AG10803 (cell line): Measurements from ENCODE around the gene SREK1IP1.
A peak's percentile ranks its signal among the peaks of the same experiment; 100 is the strongest.
"Not testable (repeated sequence)": the region's sequence is repeated elsewhere in the genome, so short reads cannot be mapped to it uniquely, and the experiment has no call there.

Experiments used
- DNase-seq: peaks from one replicate; pipeline ENCODE4 v3.0.0; 2010; ENCODE audit warnings: low read depth
- H3K4me3 ChIP-seq: 2 replicates; pipeline ENCODE4 v1.5.1; 2011; ENCODE audit warnings: mild to moderate bottlenecking, low read length, control low read depth
- TF ChIP-seq, protein P1 (sequence below): conservative IDR thresholded peaks from 2 replicates; pipeline ENCODE4 v1.5.1; 2011; ENCODE audit warnings: mild to moderate bottlenecking, low read length, control low read depth, inconsistent platforms

SREK1IP1 gene

DNA sequence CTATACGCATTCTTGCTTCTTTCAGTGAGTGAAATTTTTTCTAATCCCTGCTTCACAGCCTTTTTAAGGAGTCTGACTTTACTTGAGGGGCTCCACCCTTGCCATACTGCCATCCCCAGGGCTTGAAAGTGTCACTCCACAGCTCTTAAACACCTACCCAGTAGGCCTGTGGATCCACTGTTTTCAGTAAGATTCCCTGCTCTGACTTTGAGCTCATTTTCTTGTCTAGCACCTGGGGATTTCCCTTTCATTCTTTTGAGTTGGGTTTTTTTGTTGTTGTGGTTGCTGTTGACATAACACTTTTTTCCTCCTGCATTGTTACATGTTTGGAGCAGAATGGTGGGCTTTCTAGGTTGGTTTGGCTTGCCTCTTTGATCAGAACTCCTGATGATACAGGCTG lies 23.6 kb downstream of the SREK1IP1 start:
- no peak overlapping the region for H3K4me3 ChIP-seq
- no peak for DNase-seq
- TF ChIP-seq, protein P1, sequence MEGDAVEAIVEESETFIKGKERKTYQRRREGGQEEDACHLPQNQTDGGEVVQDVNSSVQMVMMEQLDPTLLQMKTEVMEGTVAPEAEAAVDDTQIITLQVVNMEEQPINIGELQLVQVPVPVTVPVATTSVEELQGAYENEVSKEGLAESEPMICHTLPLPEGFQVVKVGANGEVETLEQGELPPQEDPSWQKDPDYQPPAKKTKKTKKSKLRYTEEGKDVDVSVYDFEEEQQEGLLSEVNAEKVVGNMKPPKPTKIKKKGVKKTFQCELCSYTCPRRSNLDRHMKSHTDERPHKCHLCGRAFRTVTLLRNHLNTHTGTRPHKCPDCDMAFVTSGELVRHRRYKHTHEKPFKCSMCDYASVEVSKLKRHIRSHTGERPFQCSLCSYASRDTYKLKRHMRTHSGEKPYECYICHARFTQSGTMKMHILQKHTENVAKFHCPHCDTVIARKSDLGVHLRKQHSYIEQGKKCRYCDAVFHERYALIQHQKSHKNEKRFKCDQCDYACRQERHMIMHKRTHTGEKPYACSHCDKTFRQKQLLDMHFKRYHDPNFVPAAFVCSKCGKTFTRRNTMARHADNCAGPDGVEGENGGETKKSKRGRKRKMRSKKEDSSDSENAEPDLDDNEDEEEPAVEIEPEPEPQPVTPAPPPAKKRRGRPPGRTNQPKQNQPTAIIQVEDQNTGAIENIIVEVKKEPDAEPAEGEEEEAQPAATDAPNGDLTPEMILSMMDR: no peak

DNA sequence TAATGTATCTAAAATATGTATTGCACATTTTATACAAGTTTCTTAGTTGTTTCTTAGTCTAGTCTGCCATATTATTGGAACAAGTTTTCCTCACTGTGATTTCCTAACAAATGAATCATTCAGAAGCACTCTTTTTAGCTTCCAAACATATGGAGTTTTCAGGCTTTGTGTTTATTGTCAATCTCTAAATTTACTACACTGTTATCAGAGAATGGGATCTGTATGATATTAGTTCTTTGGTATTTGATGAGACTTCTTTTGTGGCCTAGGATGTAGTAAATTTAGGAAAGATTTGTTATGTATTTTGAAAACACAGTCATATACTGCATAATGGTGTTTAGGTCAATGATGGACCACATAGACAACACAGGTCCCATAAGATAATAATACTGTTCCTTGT lies 25.7 kb downstream of the SREK1IP1 start:
- TF ChIP-seq, protein P1: no peak
- H3K4me3 ChIP-seq: no peak overlapping the region
- peak; percentile 29 for DNase-seq

DNA sequence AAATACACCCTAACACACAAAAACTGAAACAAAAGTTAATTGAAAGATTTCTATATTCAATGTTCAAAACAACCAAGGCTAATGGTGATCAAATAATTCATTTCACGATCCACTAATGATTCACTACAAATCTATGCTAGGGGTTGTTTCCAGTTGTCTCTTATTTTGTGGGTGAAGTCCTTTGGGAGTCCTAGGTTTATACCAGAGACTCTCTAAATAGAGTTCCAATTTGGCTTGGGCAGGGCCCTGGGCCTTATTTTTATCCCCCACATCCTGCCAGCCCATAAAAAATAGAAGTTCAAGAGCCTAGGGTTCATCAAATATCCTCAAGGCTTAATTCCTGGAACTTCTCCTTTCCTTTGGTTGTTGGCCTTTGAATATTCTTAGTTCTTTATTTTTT lies 26.1 kb downstream of the SREK1IP1 start:
- no peak for DNase-seq
- no peak overlapping the region for H3K4me3 ChIP-seq
- TF ChIP-seq, protein P1: no peak

DNA sequence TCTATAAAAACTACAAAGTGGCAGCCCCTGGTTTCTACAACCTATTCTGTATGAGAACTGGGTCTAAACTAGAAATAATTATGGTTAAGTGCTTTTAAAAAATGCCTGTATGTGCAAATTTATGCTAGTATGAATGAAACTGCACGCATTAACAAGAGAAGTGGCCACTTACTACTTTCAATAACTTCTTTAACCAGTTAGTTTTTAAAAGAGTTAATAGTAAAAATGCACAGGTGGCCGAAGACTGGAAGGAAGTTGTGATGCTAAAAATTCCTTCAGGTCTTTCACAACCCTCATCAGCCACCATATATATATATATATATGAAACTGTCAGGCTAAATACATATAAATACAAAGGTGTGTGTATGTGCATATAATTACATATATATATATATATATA lies 41.3 kb downstream of the SREK1IP1 start:
- TF ChIP-seq, protein P1: no peak
- DNase-seq: no peak

DNA sequence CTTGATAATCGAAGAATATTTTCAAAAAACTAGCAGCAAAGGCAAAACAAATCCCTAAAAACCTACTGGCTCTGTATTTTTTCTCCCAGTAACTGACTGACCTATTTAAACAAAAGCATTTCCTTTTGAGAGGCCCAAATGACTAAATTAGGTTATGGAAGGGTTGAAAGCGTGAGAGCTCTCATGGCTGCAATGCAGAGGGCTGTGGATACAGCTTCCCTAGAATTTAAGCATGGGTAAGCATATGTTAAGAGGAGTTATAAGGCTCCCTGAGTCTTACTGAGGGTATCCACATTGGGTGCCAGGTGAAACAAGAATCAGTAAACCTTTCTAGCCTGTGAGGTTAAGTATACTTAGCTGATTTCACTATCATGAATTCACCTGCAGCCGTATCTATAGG lies 45.9 kb downstream of the SREK1IP1 start:
- TF ChIP-seq, protein P1: no peak

More for the DNA sequence above, 41.3 kb downstream of the SREK1IP1 start:
- no peak overlapping the region for H3K4me3 ChIP-seq

DNA sequence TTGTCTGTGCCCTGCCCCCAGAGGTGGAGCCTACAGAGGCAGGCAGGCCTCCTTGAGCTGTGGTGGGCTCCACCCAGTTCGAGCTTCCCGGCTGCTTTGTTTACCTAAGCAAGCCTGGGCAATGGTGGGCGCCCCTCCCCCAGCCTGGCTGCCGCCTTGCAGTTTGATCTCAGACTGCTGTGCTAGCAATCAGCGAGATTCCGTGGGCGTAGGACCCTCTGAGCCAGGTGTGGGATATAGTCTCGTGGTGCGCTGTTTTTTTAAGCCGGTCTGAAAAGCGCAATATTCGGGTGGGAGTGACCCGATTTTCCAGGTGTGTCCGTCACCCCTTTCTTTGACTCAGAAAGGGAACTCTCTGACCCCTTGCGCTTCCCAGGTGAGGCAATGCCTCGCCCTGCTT lies 54.0 kb downstream of the SREK1IP1 start:
- not testable (repeated sequence) for DNase-seq, H3K4me3 ChIP-seq

More for the DNA sequence above, 45.9 kb downstream of the SREK1IP1 start:
- no peak overlapping the region for H3K4me3 ChIP-seq
- DNase-seq: no peak

DNA sequence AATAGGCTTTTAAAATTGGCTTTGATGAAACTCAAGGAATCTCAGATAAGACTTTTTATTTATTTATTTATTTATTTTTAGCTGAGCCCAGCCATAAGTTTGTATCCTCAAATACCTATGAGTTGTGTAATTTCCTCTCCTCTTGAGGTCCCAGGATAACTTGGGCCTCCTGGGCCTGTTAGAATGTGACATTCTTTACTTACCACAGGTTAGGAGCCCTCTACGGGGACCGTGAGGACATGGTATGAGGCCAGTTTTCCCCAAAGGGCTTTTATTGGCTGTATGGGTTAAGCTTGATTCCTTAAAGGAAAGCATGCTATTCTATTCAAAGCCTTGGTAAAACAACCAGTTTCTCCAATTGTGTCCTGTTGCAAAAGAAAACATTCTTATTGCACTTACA lies 61.3 kb downstream of the SREK1IP1 start:
- no peak for DNase-seq
- H3K4me3 ChIP-seq: no peak overlapping the region
- TF ChIP-seq, protein P1: no peak

DNA sequence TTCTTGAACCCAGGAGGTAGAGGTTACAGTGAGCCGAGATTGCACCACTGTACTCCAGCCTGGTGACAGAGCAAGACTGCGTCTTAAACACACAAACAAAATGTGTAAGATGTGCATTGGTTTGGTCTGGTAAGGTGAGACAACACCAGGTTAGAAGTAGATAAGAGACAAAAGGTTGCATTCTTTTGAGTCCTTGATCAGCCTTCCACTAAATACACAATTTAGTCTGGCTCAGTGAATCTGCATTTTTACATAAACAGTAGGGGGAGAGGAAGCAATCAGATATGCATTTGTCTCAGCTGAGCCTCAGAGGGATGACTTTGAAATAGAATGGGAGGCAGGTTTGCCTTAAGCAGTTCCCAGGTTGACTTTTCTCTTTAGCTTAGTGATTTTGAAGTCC lies 62.4 kb downstream of the SREK1IP1 start:
- not testable (repeated sequence) for H3K4me3 ChIP-seq, DNase-seq
